ENCODE results near the gene MPIG6B.

MPIG6B gene

DNA sequence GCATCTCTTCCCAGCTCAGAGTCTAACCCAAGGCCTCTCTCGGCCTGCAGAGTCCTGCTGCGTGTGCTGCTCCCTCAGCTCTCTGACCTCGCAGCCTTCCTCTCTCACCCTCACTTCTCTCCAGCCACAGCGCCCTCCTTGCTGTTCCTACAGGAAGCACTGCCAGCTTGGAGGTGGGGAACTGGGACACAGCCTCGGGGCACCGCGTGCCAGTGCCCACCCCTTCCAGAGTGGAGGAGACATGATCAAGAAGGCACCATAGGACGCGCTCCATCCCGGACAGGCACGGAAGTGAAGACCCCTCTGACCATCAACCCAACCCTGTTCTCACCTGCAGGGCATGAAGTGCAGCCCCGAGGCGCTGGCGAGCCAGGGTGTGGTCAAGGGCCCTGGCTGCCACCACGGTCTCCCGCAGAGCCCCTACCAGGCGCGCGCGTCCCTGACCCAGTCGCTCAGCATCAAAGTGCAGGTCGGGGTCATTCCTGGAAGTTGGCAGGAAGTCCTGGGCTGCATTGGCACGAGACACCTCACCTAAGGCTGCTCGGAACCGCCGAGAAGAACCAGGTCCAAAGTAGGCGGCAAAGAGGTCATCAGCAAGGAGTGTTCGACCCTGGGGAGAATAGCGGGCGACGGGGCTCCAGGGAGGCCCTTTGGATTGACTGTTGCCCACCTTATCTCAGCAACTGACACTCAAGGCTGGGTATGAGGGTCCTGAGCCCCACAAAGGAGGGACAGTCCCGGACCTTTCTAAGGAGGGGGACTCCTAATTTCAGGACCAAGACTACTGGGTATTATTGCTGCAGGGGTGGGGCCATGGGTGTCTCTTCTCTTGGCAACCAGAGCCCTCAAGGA is 52.7 kb downstream of the MPIG6B start (continued):
- TF ChIP-seq KLF16 (tag by site-specific recombination; IDR thresholded peaks at IDR 0.05) (no peak), ZFP69B (tag by site-specific recombination; IDR thresholded peaks at IDR 0.05) (no peak), ZNF391 (tag by site-specific recombination; IDR thresholded peaks at IDR 0.05; ENCODE audit: borderline replicate concordance, low read depth) (no peak), ZNF2 (tag by site-specific recombination; IDR thresholded peaks at IDR 0.05) (no peak)
- TF ChIP-seq, protein P1, sequence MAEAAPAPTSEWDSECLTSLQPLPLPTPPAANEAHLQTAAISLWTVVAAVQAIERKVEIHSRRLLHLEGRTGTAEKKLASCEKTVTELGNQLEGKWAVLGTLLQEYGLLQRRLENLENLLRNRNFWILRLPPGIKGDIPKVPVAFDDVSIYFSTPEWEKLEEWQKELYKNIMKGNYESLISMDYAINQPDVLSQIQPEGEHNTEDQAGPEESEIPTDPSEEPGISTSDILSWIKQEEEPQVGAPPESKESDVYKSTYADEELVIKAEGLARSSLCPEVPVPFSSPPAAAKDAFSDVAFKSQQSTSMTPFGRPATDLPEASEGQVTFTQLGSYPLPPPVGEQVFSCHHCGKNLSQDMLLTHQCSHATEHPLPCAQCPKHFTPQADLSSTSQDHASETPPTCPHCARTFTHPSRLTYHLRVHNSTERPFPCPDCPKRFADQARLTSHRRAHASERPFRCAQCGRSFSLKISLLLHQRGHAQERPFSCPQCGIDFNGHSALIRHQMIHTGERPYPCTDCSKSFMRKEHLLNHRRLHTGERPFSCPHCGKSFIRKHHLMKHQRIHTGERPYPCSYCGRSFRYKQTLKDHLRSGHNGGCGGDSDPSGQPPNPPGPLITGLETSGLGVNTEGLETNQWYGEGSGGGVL (tag by site-specific recombination; IDR thresholded peaks at IDR 0.05), result no peak
